Measurements from ENCODE around the gene PRR12.
A peak's percentile ranks its signal among the peaks of the same experiment; 100 is the strongest.

The PRR12 gene

GRCh38 chr19:49566302-49566701 lies 24.7 kb upstream of the PRR12 start:
- no peak for DNase-seq

DNA sequence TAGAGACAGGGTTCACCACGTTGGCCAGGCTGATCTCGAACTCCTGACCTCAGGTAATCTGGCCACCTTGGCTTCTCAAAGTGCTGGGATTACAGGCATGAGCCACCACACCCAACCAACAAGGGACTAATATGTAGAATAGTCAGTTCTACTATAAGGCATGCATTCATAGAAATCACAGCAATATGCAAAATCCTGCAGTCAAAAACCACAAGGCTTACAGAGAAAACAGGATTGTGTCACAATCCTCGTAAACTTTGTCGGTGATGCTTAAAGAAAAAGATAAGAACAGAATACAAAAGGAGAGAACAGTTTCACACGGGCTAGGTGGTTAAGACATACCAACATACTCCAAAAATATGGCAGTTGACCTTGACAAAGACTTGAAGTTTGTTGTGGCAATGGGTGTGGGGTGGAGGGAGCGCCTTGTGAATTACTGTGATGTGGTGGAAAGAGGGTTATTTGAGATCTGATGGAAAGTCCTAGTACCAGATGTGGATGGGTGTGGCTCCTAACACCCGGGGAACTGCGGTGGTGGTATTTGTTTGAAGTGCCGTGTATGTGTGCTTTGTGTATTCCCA lies 23.0 kb upstream of the PRR12 start:
- no peak for DNase-seq

DNA sequence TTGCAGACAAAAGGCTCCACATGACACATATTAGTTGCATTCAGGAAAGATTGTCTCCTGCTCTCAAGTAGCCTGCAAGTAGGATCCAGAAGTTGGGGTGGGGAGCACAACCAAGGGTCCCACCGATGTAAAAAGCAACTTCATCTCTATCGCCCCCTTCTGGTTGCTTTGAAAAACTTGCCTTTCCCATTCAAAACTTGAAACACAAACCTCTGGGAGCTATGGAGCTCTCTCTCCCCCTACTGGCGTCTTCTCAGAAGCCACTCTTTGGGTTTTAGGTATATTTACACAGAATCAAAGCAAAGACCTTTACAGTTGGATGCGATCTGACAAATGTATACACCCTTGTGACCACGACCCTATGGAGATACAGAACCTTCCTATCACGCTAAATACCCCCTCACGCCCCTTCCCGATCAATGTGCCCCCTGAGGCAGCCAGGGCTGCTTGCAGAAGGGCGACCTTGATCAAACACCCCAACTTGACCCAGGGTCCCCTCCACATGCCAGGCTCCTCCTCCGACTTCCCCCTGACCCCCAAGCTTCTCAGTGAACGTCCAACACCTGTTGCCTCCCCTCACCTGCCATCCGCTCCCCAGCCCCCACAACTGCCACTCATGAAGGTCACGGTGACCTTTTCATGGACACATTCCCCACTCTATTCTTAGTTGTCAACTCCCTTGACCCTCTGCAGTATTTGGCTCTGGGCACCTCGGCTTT lies 20.7 kb upstream of the PRR12 start:
- peak; percentile 91 for DNase-seq

GRCh38 chr19:49570997-49571676 lies 19.8 kb upstream of the PRR12 start:
- no peak for DNase-seq

GRCh38 chr19:49573009-49573408 lies 18.0 kb upstream of the PRR12 start:
- no peak for DNase-seq

DNA sequence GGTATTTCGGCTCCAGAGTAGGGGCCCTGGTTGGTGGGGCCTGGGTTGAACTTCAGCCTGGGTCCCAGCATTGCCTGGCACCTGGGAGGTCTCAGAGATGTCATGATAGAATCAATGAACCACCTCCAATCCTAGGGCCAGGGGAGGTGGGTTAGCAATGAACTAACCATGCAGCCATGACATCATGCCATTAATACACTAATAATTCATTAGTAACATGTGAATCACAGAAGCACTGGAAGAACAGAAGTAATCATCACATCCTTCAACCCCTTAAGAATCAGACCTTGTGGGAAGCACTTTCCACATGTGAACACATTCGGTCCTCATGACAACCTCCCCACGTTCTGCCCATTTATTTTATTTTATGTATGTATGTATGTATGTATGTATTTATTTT lies 17.6 kb upstream of the PRR12 start:
- DNase-seq = no peak

- no peak for DNase-seq
Observed at GRCh38 chr19:49574206-49574755, 16.7 kb upstream of the PRR12 start.

DNA sequence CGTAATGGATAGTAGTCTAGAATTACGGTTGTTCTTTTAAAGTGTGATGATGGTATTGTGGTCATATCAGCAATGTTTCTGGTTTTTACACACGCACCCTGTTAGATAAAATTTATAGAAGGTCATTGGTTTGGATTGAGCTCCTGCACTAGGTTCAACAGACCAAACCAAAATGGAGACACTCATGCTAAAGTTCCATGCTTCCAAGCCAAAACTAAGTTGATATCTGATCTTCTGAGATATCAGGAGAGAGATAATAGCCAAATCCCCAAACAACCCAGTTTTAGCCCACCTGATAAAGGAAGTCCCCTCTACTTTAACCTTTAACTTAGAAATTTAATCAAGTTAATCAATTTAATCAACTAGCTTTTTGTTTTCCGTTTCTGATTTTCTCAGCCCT lies 11.8 kb upstream of the PRR12 start:
- no peak for DNase-seq

DNA sequence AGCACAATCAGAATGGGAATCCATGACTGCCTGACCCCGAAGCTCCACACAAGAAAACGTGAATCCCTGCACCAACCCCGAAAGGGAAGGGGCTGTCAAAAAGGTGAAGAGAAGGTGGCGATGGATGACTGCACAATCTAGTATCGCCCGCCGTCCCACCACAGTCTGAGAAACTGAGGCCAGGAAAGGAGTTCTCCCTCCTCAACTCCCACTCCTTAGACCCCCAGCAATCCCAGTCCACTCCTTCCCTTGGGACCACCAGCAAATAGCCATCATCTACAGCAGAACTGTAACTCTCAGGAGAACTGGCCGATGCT lies 11.1 kb upstream of the PRR12 start:
- DNase-seq = no peak

DNA sequence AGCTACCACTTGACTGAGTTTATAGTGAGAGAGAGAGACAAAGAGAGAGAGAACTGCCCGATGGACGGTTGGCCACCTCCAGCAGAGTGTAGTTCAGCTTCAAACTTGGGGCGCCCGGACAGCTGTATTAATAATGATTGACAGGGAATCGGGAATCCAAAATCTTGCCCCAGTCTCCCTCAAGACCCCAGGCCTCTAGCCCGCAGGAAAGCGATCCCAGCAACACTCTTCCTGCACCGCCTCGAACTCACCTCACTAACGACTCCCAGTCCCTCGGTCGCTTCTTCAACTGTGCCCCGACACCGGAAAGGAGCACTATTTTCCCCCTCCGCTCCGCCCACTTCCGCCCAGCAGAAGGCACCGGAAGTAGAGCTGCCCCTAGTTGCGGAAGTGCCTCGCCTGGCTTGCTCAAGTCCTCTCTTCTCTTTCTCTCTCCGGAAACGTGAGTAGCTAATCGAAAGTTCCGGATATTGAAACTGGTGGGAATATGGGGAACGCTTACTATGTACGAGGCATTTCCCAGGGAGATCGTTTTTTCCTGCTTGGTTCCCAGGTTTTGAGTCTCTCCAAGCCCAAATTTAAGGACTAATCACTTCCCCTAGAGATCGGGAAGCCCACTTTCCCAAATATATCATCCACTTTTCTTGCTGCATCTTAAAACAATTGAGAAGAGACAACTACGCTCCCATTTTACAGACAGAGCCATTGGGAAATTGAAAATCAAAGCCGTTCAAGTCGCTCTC lies 10.5 kb upstream of the PRR12 start, which contains the start of gene NOSIP:
TSS of gene NOSIP (minus strand) at position 293 of the 743 bp plus-strand sequence. CDS start 19,865 bp downstream, outside the sequence.
- peak; percentile 99 for DNase-seq

GRCh38 chr19:49581007-49581508 lies 9.9 kb upstream of the PRR12 start, which contains the start of gene PRRG2:
TSS of gene PRRG2 (plus strand) at chr19:49581316. CDS start at chr19:49583220, 1,904 bp downstream.
- DNase-seq = no peak

GRCh38 chr19:49583239-49583638 lies 7.7 kb upstream of the PRR12 start:
- no peak for DNase-seq

GRCh38 chr19:49585023-49585422 lies 6.0 kb upstream of the PRR12 start:
- DNase-seq = peak; percentile 62

- DNase-seq = no peak
Observed at GRCh38 chr19:49587227-49587626, 3.8 kb upstream of the PRR12 start.

DNA sequence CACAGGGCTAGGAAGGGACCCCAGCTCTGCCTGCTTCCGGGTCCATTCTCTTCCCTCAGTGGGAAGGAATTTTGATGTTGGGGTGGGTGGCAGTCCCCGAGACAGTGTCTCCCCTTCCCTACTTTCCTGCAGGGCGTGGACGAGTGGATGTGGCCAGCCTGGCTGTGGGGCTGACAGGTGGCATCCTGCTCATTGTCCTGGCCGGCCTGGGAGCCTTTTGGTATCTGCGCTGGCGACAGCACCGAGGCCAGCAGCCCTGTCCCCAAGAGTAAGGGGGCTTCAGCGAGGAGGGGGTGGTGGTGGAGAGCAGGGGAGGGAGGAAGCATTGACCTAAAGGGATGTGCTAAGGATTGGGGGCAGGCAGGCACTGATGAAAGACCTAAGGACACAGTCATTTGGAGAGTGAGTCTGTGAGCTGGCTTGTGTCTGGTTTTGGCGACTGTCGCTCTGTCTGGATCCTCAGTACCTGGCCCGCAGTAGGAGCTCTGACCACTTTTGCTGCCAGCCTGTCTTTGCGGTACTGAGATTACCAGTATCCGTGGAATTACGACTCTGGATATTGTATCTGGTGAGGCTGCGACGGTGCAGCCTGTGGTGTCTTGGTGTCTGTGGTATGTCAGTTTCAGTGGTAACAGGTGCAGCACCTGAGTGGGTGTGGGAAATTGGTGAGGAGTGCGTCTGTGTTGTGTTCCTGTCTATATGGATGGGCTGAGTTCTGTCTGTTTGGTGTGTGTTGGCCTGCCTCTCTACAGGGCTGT lies 2.4 kb upstream of the PRR12 start:
- no peak for DNase-seq

GRCh38 chr19:49589502-49589905 lies 1.5 kb upstream of the PRR12 start:
- no peak for DNase-seq

- DNase-seq = peak; percentile 100
Observed at GRCh38 chr19:49590071-49590970, 661 bp upstream of the PRR12 start.

DNA sequence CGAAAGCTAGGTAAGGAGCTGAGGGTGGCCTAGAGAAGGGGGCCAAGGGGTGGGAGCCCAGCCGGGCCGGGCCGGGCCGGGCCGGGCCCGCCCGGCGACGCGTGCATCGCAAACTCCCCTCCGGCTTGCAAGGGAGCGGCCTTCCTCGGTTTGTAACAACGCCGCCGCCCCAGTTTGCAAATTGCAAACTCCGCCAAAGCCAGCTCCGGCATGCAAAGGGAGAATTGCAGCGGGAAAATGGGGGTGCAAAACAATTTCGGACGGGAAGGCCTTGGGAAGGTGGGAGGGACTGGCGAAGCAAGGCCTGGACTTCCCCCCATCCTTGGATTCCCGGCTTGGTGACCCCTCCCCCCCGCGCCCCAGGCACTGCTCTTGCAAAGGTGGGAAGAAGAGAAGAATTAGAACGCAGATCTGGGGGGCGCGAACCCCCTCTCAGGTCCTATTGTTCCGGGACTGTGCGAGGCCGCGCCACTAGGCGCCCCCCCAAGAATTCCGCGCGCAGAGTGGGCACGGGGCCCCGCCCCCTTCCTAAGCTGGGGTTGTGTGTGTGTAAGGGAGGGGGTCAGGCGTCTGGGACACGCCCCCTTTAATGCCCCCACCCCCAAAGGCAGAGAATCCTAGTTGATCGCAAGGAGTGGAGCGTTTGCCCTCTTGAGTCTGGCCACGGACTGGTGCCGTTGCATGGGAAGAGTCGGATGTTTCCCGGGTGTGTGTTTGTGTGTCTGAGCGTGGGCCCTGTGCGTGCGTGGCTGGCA lies 926 bp downstream of the PRR12 start:
- peak; percentile 61 for DNase-seq

- peak; percentile 25 for DNase-seq
Observed at GRCh38 chr19:49592486-49593232, 1.7 kb downstream of the PRR12 start.
